ENCODE data around the gene EML6. TPM values are rescaled to one million over a fixed set of nuclear protein-coding genes. Genes with fewer than 3 reads are reported as not detected.

The EML6 gene
- polyA plus RNA-seq, 1 of the 3 experiments (the other 2 are of a cell fraction): 1.1 TPM

- no peak for TF ChIP-seq GABPA (IDR thresholded peaks at IDR 0.05; ENCODE audit: low read depth)
- no peak for TF ChIP-seq EP300 (IDR thresholded peaks at IDR 0.05; ENCODE audit: borderline replicate concordance in 1 of 2, low read depth in 1 of 2, low read length in 1 of 2)
- no peak for TF ChIP-seq TCF12 (IDR thresholded peaks at IDR 0.05)
These were observed 26.6 kb downstream of the EML6 start (continued) for GRCh38 chr2:54750040-54750439.

- WGBS (ENCODE audit: low lambda C conversion rate): 69% methylated on average over 1 of the region's 1 CpG
- H3K9ac ChIP-seq: no peak overlapping the region
- ChIA-PET CTCF (no interaction called here), POLR2A (no interaction called here)
- no peak for DNase-seq
- no peak overlapping the region for H3K27ac ChIP-seq (ENCODE audit: low read depth in 2 of 2, low read length in 1 of 2)
- peaks cover 0 to 2% of the 10 kb centered on the region in 2 experiments; a peak in 2 of 4 replicates for H3K4me1 ChIP-seq (ENCODE audit: control insufficient read depth in 1 of 2, insufficient read depth in 2 of 2, low read depth in 1 of 2, low read length in 1 of 2)
- TF ChIP-seq PBX3 (IDR thresholded peaks at IDR 0.05) (no peak), EZH2phosphoT487 (IDR thresholded peaks at IDR 0.05; ENCODE audit: borderline replicate concordance, low read depth) (no peak), NRF1 (IDR thresholded peaks at IDR 0.05; ENCODE audit: low read depth, low read length) (no peak), ELF1 (IDR thresholded peaks at IDR 0.05) (no peak), CTCF (IDR thresholded peaks at IDR 0.05) (no peak), CHD2 (IDR thresholded peaks at IDR 0.05; ENCODE audit: low read length, partially characterized antibody) (no peak), TCF12 (IDR thresholded peaks at IDR 0.05) (no peak), MAX (IDR thresholded peaks at IDR 0.05; ENCODE audit: low read depth) (no peak)
- no peaks in the 10 kb centered on the region for H3K36me3 ChIP-seq (replicated peaks in 1 of 2; ENCODE audit: control insufficient read depth in 1 of 2, insufficient read depth in 2 of 2, low read length in 1 of 2)
- H3K4me2 ChIP-seq: no peak overlapping the region
- H3F3A ChIP-seq (replicated peaks; ENCODE audit: insufficient read depth): no peaks in the 10 kb centered on the region
- no peak overlapping the region for H2AFZ ChIP-seq (ENCODE audit: low read depth)
- peaks cover 5% of the 10 kb centered on the region; the same call in 1 of the 2 replicates for H3K9me3 ChIP-seq
- no peaks in the 10 kb centered on the region for H3K27me3 ChIP-seq (ENCODE audit: insufficient read depth)
- no peaks in the 10 kb centered on the region for H4K20me1 ChIP-seq (ENCODE audit: insufficient read depth)
- no peaks in the 10 kb centered on the region for H3K9me2 ChIP-seq
- no peak overlapping the region for H3K4me3 ChIP-seq (ENCODE audit: low read depth in 2 of 2, low read length in 1 of 2)
- H3K79me2 ChIP-seq (ENCODE audit: insufficient read depth): no peaks in the 10 kb centered on the region
These were observed 29.0 kb downstream of the EML6 start for GRCh38 chr2:54752439-54752838.

GRCh38 chr2:54755641-54756326 is 32.3 kb downstream of the EML6 start:
- Histone ChIP-seq H3K9ac (no peak overlapping the region), H3K79me2 (ENCODE audit: insufficient read depth) (no peaks in the 10 kb centered on the region), H3K36me3 (replicated peaks in 1 of 2; ENCODE audit: control insufficient read depth in 1 of 2, insufficient read depth in 2 of 2, low read length in 1 of 2) (no peaks in the 10 kb centered on the region), H3K4me3 (ENCODE audit: low read depth in 2 of 2, low read length in 1 of 2) (no peak overlapping the region), H3K27ac (ENCODE audit: low read depth in 2 of 2, low read length in 1 of 2) (no peak overlapping the region), H2AFZ (ENCODE audit: low read depth) (no peak overlapping the region), H3K4me1 (ENCODE audit: control insufficient read depth in 1 of 2, insufficient read depth in 2 of 2, low read depth in 1 of 2, low read length in 1 of 2) (peaks cover 4% of the 10 kb centered on the region in 2 experiments; a peak in 3 of 4 replicates), H3K9me2 (no peaks in the 10 kb centered on the region), H3K27me3 (ENCODE audit: insufficient read depth) (no peaks in the 10 kb centered on the region), H3K9me3 (peaks cover 5% of the 10 kb centered on the region; the same call in 1 of the 2 replicates), H3K4me2 (no peak overlapping the region), H3F3A (replicated peaks; ENCODE audit: insufficient read depth) (no peaks in the 10 kb centered on the region), H4K20me1 (ENCODE audit: insufficient read depth) (no peaks in the 10 kb centered on the region)
- CTCF ChIA-PET: interaction anchor here (1.1 kb wide), 1 partner anchor 622 kb away, joined by 3 read pairs; no protein-coding TSS in a partner anchor
- POLR2A ChIA-PET: no interaction called here
- 75% methylated on average over 9 of the region's 9 CpGs for WGBS (ENCODE audit: low lambda C conversion rate)
- DNase-seq: no peak
- TF ChIP-seq RFX5 (IDR thresholded peaks at IDR 0.05; ENCODE audit: low read length) (no peak), EZH2phosphoT487 (IDR thresholded peaks at IDR 0.05; ENCODE audit: borderline replicate concordance, low read depth) (no peak), SIN3A (IDR thresholded peaks at IDR 0.05; ENCODE audit: borderline replicate concordance, low read depth, low read length) (no peak), USF1 (IDR thresholded peaks at IDR 0.05; ENCODE audit: borderline replicate concordance, low read depth) (no peak)

All from SK-N-SH (cell line).